A549 (cell line): ENCODE measurements around the gene OSBPL6. TPM values are rescaled to one million over a fixed set of nuclear protein-coding genes. Genes with fewer than 3 reads are reported as not detected.

Experiments used
- ATAC-seq, 2 experiments: fragments of 200-7000 bp in 1 of 2; fragments of >200 bp in 1 of 2; cut with Nextera tagmentation in 1 of 2; cut with Tn5 transposase in 1 of 2; 3 replicates each; pipeline versions ENCODE4 v1.8.0 to v1.9.1; 2018 to 2020; ENCODE audit warnings: mild to moderate bottlenecking in 1 of 2, moderate library complexity in 1 of 2
- CTCF ChIA-PET: fragments of 300-600 bp; sonication (Branson Sonifier 250); formaldehyde crosslinking; extraction: SDS; loops from one replicate; lab custom pipeline; 2021; ENCODE audit warnings: antibody characterized with exemption, inconsistent platforms; lab: Yijun Ruan, JAX
- POLR2A ChIA-PET: fragments of 350-600 bp; formaldehyde crosslinking; extraction: SDS; loops from one replicate; lab custom pipeline; 2021; ENCODE audit warnings: antibody characterized with exemption, inconsistent platforms; lab: Yijun Ruan, JAX
- DNase-seq, 2 experiments: peaks; one replicate each; pipeline versions ENCODE4 v3.0.0 to v3.0.0-alpha.2; 2011 to 2016; ENCODE audit warnings: low read depth in 1 of 2, low spot score in 1 of 2
- FAIRE-seq: peaks from 2 replicates; lab custom pipeline; 2011; peaks lifted over from hg19 to GRCh38; lab: Jason Lieb, UNC
- H3K27ac ChIP-seq, 2 experiments: fragments of >200 bp; sonication (Bioruptor Twin); formaldehyde crosslinking; 3 replicates each; pipeline ENCODE4 v1.5.1; 2016 to 2017
- H3K4me1 ChIP-seq: fragments of >200 bp; sonication (Bioruptor Twin); formaldehyde crosslinking; 3 replicates; pipeline ENCODE4 v1.6.1; 2016
- H3K4me2 ChIP-seq: fragments of >200 bp; sonication (Bioruptor Twin); formaldehyde crosslinking; 3 replicates; pipeline ENCODE4 v1.6.1; 2016
- H3K4me3 ChIP-seq: fragments of >200 bp; sonication (Bioruptor Twin); formaldehyde crosslinking; 3 replicates; pipeline ENCODE4 v1.5.1; 2016
- H3K9me3 ChIP-seq: fragments of >200 bp; sonication (Bioruptor Twin); formaldehyde crosslinking; 3 replicates; pipeline ENCODE4 v1.6.1; 2016
- BHLHE40 ChIP-seq: IDR thresholded peaks from 2 replicates; pipeline ENCODE4 v1.6.1; 2012; ENCODE audit warnings: low read depth, low read length, inconsistent platforms
- CBX2 ChIP-seq: fragments of 200-600 bp; sonication (generic); IDR thresholded peaks from 2 replicates; pipeline ENCODE4 v1.6.1; 2016; ENCODE audit warnings: low read depth, mild to moderate bottlenecking, borderline replicate concordance
- CBX8 ChIP-seq: fragments of 200-600 bp; sonication (generic); IDR thresholded peaks from 2 replicates; pipeline ENCODE4 v1.6.1; 2016
- CEBPB ChIP-seq, 2 experiments: fragments of >200 bp in 1 of 2; sonication (Bioruptor Twin) in 1 of 2; formaldehyde crosslinking in 1 of 2; IDR thresholded peaks; 2 replicates each; pipeline ENCODE4 v1.6.1; 2012 to 2016
- CHD4 ChIP-seq: fragments of 200-600 bp; sonication (generic); IDR thresholded peaks from 2 replicates; pipeline ENCODE4 v1.6.1; 2016; ENCODE audit warnings: antibody characterized with exemption, mild to moderate bottlenecking, borderline replicate concordance
- EHF ChIP-seq: fragments of 250-450 bp; sonication (Bioruptor Pico); IDR thresholded peaks from 2 replicates; pipeline ENCODE4 v1.5.0; 2020; ENCODE audit warnings: mild to moderate bottlenecking
- EHMT2 ChIP-seq: fragments of 200-600 bp; sonication (generic); IDR thresholded peaks from 2 replicates; pipeline ENCODE4 v1.6.1; 2016; ENCODE audit warnings: antibody characterized with exemption, low read depth, mild to moderate bottlenecking, moderate library complexity
- GATA3 ChIP-seq: IDR thresholded peaks from 2 replicates; pipeline ENCODE4 v1.6.1; 2012; ENCODE audit warnings: borderline replicate concordance
- HDAC2 ChIP-seq: fragments of 200-600 bp; sonication (generic); IDR thresholded peaks from 2 replicates; pipeline ENCODE4 v1.6.1; 2016
- HOXA7 ChIP-seq: fragments of 250-450 bp; sonication (Bioruptor Pico); IDR thresholded peaks from 2 replicates; pipeline ENCODE4 v1.5.0; 2020; ENCODE audit warnings: mild to moderate bottlenecking, moderate library complexity
- HOXB13 ChIP-seq: fragments of 250-450 bp; sonication (Bioruptor Pico); IDR thresholded peaks from 2 replicates; pipeline ENCODE4 v1.5.0; 2020; ENCODE audit warnings: low read depth, mild to moderate bottlenecking, moderate library complexity
- HOXB5 ChIP-seq: fragments of 250-450 bp; sonication (Bioruptor Pico); IDR thresholded peaks from 2 replicates; pipeline ENCODE4 v1.5.0; 2020; ENCODE audit warnings: mild to moderate bottlenecking, moderate library complexity
- JUN ChIP-seq, 2 experiments: fragments of >200 bp; sonication (Bioruptor Twin); formaldehyde crosslinking; IDR thresholded peaks; 2 replicates in 1 of 2; 3 replicates in 1 of 2; pipeline ENCODE4 v1.6.1; 2016 to 2017
- JUNB ChIP-seq: fragments of >200 bp; sonication (Bioruptor Twin); formaldehyde crosslinking; IDR thresholded peaks from 2 replicates; pipeline ENCODE4 v1.6.1; 2016
- KDM1A ChIP-seq: fragments of 200-600 bp; sonication (generic); IDR thresholded peaks from 2 replicates; pipeline ENCODE4 v1.6.1; 2016; ENCODE audit warnings: low read depth, mild to moderate bottlenecking
- MYC ChIP-seq: IDR thresholded peaks from 2 replicates; pipeline ENCODE4 v1.6.1; 2012; ENCODE audit warnings: mild to moderate bottlenecking, inconsistent platforms, low read length, improper control_type of control experiment, borderline replicate concordance
- NFE2L2 ChIP-seq: fragments of 150-350 bp; conservative IDR thresholded peaks from 2 replicates; pipeline ENCODE4 v1.6.1; 2014; ENCODE audit warnings: low read length
- POLR2A ChIP-seq: IDR thresholded peaks from 2 replicates; pipeline ENCODE4 v1.6.1; 2012; ENCODE audit warnings: mild to moderate bottlenecking, low read length
- POLR2AphosphoS2 ChIP-seq: conservative IDR thresholded peaks from 2 replicates; pipeline ENCODE4 v1.6.1; 2012; ENCODE audit warnings: low read length, improper control_type of control experiment, inconsistent platforms
- RARB ChIP-seq: fragments of 250-450 bp; sonication (Bioruptor Pico); IDR thresholded peaks from 2 replicates; pipeline ENCODE4 v1.8.0; 2021; ENCODE audit warnings: mild to moderate bottlenecking, moderate library complexity
- RFX5 ChIP-seq: fragments of 450-650 bp; IDR thresholded peaks from 2 replicates; pipeline ENCODE4 v1.7.1; 2014; ENCODE audit warnings: antibody characterized with exemption, mild to moderate bottlenecking, moderate library complexity
- WGBS: methylation state at CpG from one replicate; pipeline ENCODE4 v1.1.6; 2017; ENCODE audit errors: missing lambda C conversion rate; 5-methylcytosine and 5-hydroxymethylcytosine counted together
- polyA plus RNA-seq, 4 experiments: library from polyadenylated mRNA; depleted of rRNA in 3 of 4; stranded (reverse); fragments of >200 nt; fragmentation: RNase III in 1 of 4; extraction: RNeasy Plus Mini Kit Qiagen cat#74134 plus additional on column Dnase treatment in 1 of 4; gene quantifications; 2 replicates in 3 of 4; 3 replicates in 1 of 4; pipeline ENCODE4 v1.2.3, GENCODE V29; 2011 to 2017
- TF ChIP-seq, protein P1 (sequence below): fragments of 150-350 bp; IDR thresholded peaks from 2 replicates; pipeline ENCODE4 v1.6.1; 2014; ENCODE audit warnings: low read depth, mild to moderate bottlenecking, low read length
- TF ChIP-seq, protein P2 (sequence below): IDR thresholded peaks from 2 replicates; pipeline ENCODE4 v1.6.1; 2012
- TF ChIP-seq, protein P3 (sequence below): fragments of 250-450 bp; sonication (Bioruptor Pico); IDR thresholded peaks from 2 replicates; pipeline ENCODE4 v1.5.0; 2021; ENCODE audit warnings: mild to moderate bottlenecking, moderate library complexity, borderline replicate concordance
- TF ChIP-seq, protein P4 (sequence below): fragments of 200-600 bp; sonication (generic); IDR thresholded peaks from 2 replicates; pipeline ENCODE4 v1.6.1; 2016; ENCODE audit warnings: antibody characterized with exemption, mild to moderate bottlenecking, moderate library complexity

Gene OSBPL6
- polyA plus RNA-seq, 2 of the 4 experiments (the other 2 are of a cell fraction) = 2.9 to 8.2 TPM

DNA sequence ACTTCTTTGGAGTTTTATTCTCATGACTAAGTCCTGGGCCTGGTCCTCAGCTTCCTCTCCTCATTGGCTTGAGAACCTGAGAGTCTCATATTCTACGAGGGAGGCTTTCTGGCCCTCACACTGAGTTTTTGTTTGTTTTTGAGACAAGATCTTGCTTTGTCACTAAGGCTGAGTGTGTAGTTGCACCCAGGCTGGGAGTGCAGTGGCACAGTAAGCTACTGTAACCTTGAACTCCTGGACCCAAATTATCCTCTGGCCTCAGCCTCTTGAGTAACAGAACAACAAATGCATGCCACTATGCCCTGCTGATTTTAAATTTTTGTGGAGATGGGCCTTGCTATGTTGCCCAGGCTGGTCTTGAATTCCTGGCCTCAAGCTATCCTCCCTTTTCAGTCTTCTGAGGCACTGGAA is 234.1 kb downstream of the OSBPL6 start:
- no peak overlapping the region for H3K27ac ChIP-seq
- TF ChIP-seq HOXB13 (no peak), POLR2A (no peak), RARB (CRISPR knock-in tag) (no peak), CBX2 (no peak), HOXB5 (no peak), KDM1A (no peak), RFX5 (no peak), EHMT2 (no peak), POLR2AphosphoS2 (no peak), CBX8 (no peak), EHF (CRISPR knock-in tag) (no peak), HOXA7 (CRISPR knock-in tag) (no peak)
- TF ChIP-seq, protein P1, sequence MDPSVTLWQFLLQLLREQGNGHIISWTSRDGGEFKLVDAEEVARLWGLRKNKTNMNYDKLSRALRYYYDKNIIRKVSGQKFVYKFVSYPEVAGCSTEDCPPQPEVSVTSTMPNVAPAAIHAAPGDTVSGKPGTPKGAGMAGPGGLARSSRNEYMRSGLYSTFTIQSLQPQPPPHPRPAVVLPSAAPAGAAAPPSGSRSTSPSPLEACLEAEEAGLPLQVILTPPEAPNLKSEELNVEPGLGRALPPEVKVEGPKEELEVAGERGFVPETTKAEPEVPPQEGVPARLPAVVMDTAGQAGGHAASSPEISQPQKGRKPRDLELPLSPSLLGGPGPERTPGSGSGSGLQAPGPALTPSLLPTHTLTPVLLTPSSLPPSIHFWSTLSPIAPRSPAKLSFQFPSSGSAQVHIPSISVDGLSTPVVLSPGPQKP = no peak
- TF ChIP-seq, protein P2, sequence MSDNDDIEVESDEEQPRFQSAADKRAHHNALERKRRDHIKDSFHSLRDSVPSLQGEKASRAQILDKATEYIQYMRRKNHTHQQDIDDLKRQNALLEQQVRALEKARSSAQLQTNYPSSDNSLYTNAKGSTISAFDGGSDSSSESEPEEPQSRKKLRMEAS = no peak
- TF ChIP-seq, protein P3, sequence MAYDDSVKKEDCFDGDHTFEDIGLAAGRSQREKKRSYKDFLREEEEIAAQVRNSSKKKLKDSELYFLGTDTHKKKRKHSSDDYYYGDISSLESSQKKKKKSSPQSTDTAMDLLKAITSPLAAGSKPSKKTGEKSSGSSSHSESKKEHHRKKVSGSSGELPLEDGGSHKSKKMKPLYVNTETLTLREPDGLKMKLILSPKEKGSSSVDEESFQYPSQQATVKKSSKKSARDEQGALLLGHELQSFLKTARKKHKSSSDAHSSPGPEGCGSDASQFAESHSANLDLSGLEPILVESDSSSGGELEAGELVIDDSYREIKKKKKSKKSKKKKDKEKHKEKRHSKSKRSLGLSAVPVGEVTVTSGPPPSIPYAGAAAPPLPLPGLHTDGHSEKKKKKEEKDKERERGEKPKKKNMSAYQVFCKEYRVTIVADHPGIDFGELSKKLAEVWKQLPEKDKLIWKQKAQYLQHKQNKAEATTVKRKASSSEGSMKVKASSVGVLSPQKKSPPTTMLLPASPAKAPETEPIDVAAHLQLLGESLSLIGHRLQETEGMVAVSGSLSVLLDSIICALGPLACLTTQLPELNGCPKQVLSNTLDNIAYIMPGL (CRISPR knock-in tag) = no peak
- TF ChIP-seq, all 56 proteins: peak for 0
- Histone ChIP-seq H3K4me1 (no peaks in the 10 kb centered on the region), H3K4me3 (no peak overlapping the region), H3K9me3 (no peaks in the 10 kb centered on the region), H3K4me2 (no peak overlapping the region)
- 88% methylated on average over 1 of the region's 1 CpG for WGBS
- FAIRE-seq (no peak), DNase-seq (no peak), ATAC-seq (no peak; a peak in 2 of 6 replicates)
- ChIA-PET CTCF (interaction anchor here (0.7 to 8.5 kb wide), 3 partner anchors 9 to 14 kb away, joined by 3 to 52 read pairs (median 16); no protein-coding TSS in a partner anchor), POLR2A (interaction anchor here (2.0 kb wide), 1 partner anchor 23 kb away, joined by 8 read pairs; the partner anchor contains the start of genes PJVK and PRKRA)

DNA sequence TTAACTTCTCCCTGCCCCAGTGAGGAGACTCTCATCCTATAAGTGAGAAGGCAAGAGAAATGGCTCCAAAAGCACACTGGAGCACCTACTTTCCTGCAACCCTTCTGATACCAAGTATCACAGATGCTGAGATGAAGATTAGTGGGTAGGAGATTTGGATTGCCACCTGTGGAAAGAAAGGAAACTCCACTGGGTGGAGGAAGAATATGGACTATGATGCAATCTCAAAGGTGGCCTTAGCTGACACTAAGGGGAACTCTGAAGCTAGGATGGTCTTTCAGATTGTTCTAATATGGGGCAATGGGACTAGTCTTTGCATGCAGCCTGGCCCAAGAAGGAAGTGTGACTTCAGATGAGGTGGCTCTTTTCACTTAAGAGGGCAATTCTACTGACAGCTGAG is 235.0 kb downstream of the OSBPL6 start:
- DNase-seq (no peak), FAIRE-seq (no peak)
- POLR2A ChIA-PET = interaction anchor here (2.0 kb wide), 1 partner anchor 22 kb away, joined by 8 read pairs; the partner anchor contains the start of genes PJVK and PRKRA
- TF ChIP-seq CEBPB (IDR thresholded peaks at IDR 0.05) (peak in 1 of 2 experiments; percentile 11; a peak in 1 of 4 replicates), HOXA7 (CRISPR knock-in tag) (no peak)
- TF ChIP-seq, all 56 proteins: peak for 1
- peak in 1 of 2 experiments; percentile 35; a peak in 3 of 6 replicates for ATAC-seq
- no peaks in the 10 kb centered on the region for H3K4me1 ChIP-seq
- CTCF ChIA-PET = interaction anchor here (2.1 to 8.5 kb wide), 2 partner anchors 10 to 15 kb away, joined by 16 to 52 read pairs; no protein-coding TSS in a partner anchor
- no peak overlapping the region for H3K4me2 ChIP-seq
- H3K27ac ChIP-seq = no peak overlapping the region
- H3K4me3 ChIP-seq = no peak overlapping the region
- no peaks in the 10 kb centered on the region for H3K9me3 ChIP-seq

DNA sequence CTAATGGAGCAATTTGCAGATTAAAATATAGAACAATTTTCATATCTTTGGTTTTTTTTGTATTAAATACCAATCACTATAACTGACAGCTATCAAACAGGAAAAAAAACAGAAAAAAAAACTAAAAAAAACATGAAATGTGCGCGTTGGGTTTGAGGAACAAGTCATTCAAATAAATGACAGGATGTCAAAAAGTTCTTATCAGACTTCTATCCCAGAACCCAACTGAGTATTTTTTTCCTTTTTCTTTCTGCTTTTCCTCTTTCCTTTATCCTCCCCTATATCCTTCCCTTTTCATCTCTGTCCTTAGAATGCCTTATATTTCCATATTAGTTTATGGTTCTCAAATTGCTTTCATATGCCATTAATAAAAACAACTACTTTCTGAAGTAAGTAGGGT is 242.3 kb downstream of the OSBPL6 start:
- H3K9me3 ChIP-seq = no peaks in the 10 kb centered on the region
- no peak overlapping the region for H3K27ac ChIP-seq
- no peak overlapping the region for H3K4me3 ChIP-seq
- CTCF ChIA-PET = interaction anchor here (1.4 kb wide), 1 partner anchor 306 kb away, joined by 4 read pairs; no protein-coding TSS in a partner anchor
- FAIRE-seq = no peak
- peaks cover 12% of the 10 kb centered on the region; the same call in 1 of the 3 replicates for H3K4me1 ChIP-seq
- no peak for DNase-seq
- POLR2A ChIA-PET = interaction anchor here (5.8 kb wide), 1 partner anchor 15 kb away, joined by 32 read pairs; the partner anchor contains the start of genes PJVK and PRKRA
- WGBS = 94% methylated on average over 2 of the region's 2 CpGs
- ATAC-seq = no peak
- no peak overlapping the region for H3K4me2 ChIP-seq
- TF ChIP-seq NFE2L2 = no peak
- TF ChIP-seq KDM1A = no peak
- TF ChIP-seq JUN (IDR thresholded peaks at IDR 0.05) = no peak
- TF ChIP-seq, protein P3 (CRISPR knock-in tag) = no peak
- TF ChIP-seq BHLHE40 = no peak
- TF ChIP-seq, protein P2 = no peak
- no peak for TF ChIP-seq MYC
- TF ChIP-seq HDAC2 = no peak
- no peak for TF ChIP-seq CHD4
- TF ChIP-seq, protein P4, sequence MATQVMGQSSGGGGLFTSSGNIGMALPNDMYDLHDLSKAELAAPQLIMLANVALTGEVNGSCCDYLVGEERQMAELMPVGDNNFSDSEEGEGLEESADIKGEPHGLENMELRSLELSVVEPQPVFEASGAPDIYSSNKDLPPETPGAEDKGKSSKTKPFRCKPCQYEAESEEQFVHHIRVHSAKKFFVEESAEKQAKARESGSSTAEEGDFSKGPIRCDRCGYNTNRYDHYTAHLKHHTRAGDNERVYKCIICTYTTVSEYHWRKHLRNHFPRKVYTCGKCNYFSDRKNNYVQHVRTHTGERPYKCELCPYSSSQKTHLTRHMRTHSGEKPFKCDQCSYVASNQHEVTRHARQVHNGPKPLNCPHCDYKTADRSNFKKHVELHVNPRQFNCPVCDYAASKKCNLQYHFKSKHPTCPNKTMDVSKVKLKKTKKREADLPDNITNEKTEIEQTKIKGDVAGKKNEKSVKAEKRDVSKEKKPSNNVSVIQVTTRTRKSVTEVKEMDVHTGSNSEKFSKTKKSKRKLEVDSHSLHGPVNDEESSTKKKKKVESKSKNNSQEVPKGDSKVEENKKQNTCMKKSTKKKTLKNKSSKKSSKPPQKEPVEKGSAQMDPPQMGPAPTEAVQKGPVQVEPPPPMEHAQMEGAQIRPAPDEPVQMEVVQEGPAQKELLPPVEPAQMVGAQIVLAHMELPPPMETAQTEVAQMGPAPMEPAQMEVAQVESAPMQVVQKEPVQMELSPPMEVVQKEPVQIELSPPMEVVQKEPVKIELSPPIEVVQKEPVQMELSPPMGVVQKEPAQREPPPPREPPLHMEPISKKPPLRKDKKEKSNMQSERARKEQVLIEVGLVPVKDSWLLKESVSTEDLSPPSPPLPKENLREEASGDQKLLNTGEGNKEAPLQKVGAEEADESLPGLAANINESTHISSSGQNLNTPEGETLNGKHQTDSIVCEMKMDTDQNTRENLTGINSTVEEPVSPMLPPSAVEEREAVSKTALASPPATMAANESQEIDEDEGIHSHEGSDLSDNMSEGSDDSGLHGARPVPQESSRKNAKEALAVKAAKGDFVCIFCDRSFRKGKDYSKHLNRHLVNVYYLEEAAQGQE = no peak
- no peak for TF ChIP-seq JUNB
- TF ChIP-seq EHF (CRISPR knock-in tag) = no peak
- no peak for TF ChIP-seq GATA3
